ENCODE measurements around the gene CLCN5.

GRCh38 chrX:50003467-50003866 lies 81.1 kb downstream of the CLCN5 start:
- TF ChIP-seq USF1 (IDR thresholded peaks at IDR 0.05) (no peak), MAX (IDR thresholded peaks at IDR 0.05) (no peak), EGR1 (IDR thresholded peaks at IDR 0.05) (no peak), REST (IDR thresholded peaks at IDR 0.05; ENCODE audit: low read depth) (no peak), TEAD4 (IDR thresholded peaks at IDR 0.05) (no peak), RAD21 (IDR thresholded peaks at IDR 0.05; ENCODE audit: low read depth) (no peak), EP300 (IDR thresholded peaks at IDR 0.05; ENCODE audit: borderline replicate concordance) (no peak)
